ENCODE results near the gene ELF5. TPM values are rescaled to one million over a fixed set of nuclear protein-coding genes. Genes with fewer than 3 reads are reported as not detected.

Gene ELF5
- total and polyA plus RNA-seq, 2 of the 8 experiments (the other 6 are each of a cell fraction or from before 2014, with no cell fraction given) = not detected

- no peaks in the 10 kb centered on the region for H3K4me1 ChIP-seq (replicated peaks in 1 of 4; ENCODE audit: control insufficient read depth in 3 of 4, insufficient read depth in 4 of 4, low read length in 3 of 4)
- H2AK5ac ChIP-seq (ENCODE audit: low read depth, low read length) = no peak overlapping the region
- no peak overlapping the region for H2BK15ac ChIP-seq (ENCODE audit: low read length)
- H3K79me1 ChIP-seq (ENCODE audit: low read depth, low read length) = no peaks in the 10 kb centered on the region
- no peak overlapping the region for H3K23ac ChIP-seq (ENCODE audit: insufficient read length)
- no peaks in the 10 kb centered on the region for H3K9me3 ChIP-seq (ENCODE audit: insufficient read depth in 2 of 2, low read depth in 1 of 2, low read length in 1 of 2)
- H3K56ac ChIP-seq (replicated peaks; ENCODE audit: insufficient read length, low read depth, low read length) = no peak overlapping the region
- DNase-seq (ENCODE audit: low read depth in 1 of 2, low spot score in 2 of 2) (no peak), FAIRE-seq (no peak)
- TF ChIP-seq KDM5A (IDR thresholded peaks at IDR 0.05; ENCODE audit: low read length) (no peak), JUN (IDR thresholded peaks at IDR 0.05; ENCODE audit: low read depth, low read length) (no peak), GABPA (IDR thresholded peaks at IDR 0.05; ENCODE audit: borderline replicate concordance, insufficient read depth, low read length) (no peak), BCL11A (IDR thresholded peaks at IDR 0.05; ENCODE audit: low read depth in 2 of 2, low read length in 2 of 2) (no peak)
- no peaks in the 10 kb centered on the region for H4K20me1 ChIP-seq (replicated peaks in 1 of 2; ENCODE audit: control insufficient read depth in 1 of 2, insufficient read depth in 2 of 2, low read length in 2 of 2)
- no peak overlapping the region for H4K91ac ChIP-seq (replicated peaks; ENCODE audit: insufficient read length, low read length)
- H3K4me2 ChIP-seq (ENCODE audit: insufficient read depth in 1 of 2, low read depth in 2 of 2, low read length in 2 of 2) = no peak overlapping the region
- no peak overlapping the region for H3K4ac ChIP-seq (replicated peaks; ENCODE audit: insufficient read length, low read depth, low read length)
- no peaks in the 10 kb centered on the region for H3K27me3 ChIP-seq (replicated peaks in 1 of 4; ENCODE audit: control insufficient read depth in 3 of 4, extremely low read depth in 1 of 4, insufficient read depth in 3 of 4, low read length in 3 of 4)
- H2BK120ac ChIP-seq (replicated peaks; ENCODE audit: low read depth, low read length) = no peak overlapping the region
- H3K79me2 ChIP-seq (ENCODE audit: control insufficient read depth in 1 of 2, insufficient read depth in 2 of 2, low read length in 2 of 2) = no peaks in the 10 kb centered on the region; a peak in 1 of 4 replicates
- no peak overlapping the region for H3K18ac ChIP-seq (ENCODE audit: extremely low read depth, low read length)
- 89% methylated on average over 1 of the region's 1 CpG; no CpG with 5 or more reads in 1 of the 2 experiments for WGBS, 2 experiments (ENCODE audit: extremely low coverage in 1 of 2, insufficient coverage in 1 of 2, insufficient read length in 1 of 2, insufficient replicate concordance in 2 of 2, low coverage in 1 of 2, low lambda C conversion rate in 2 of 2, missing lambda C conversion rate in 1 of 2)
- H3K4me3 ChIP-seq (ENCODE audit: extremely low read depth in 1 of 4, insufficient read depth in 2 of 4, low read depth in 3 of 4, low read length in 4 of 4) = no peak overlapping the region
- POLR2A ChIA-PET (ENCODE audit: partially characterized antibody) = no interaction called here
- H4K5ac ChIP-seq (ENCODE audit: insufficient read length, low read depth, low read length) = no peak overlapping the region
- H3K23me2 ChIP-seq (ENCODE audit: low read depth, low read length) = no peaks in the 10 kb centered on the region
- CTCF ChIA-PET (ENCODE audit: partially characterized antibody) = interaction anchor here (1.2 to 1.6 kb wide), 3 partner anchors 10 to 38 kb away, joined by 3 to 4 read pairs (median 3); no protein-coding TSS in a partner anchor
- H2BK12ac ChIP-seq (ENCODE audit: low read depth, low read length) = no peak overlapping the region
- no peak overlapping the region for H3K27ac ChIP-seq (ENCODE audit: low read depth, low read length)
- peaks cover 0 to 7% (median 1%) of the 10 kb centered on the region in 4 experiments; a peak in 3 of 8 replicates for H3K36me3 ChIP-seq (ENCODE audit: control insufficient read depth in 2 of 4, insufficient read depth in 4 of 4, low read length in 3 of 4)
- H3K9ac ChIP-seq (replicated peaks in 1 of 4; ENCODE audit: extremely low read depth in 1 of 4, low read depth in 3 of 4, low read length in 3 of 4) = no peak overlapping the region
- H2BK5ac ChIP-seq (ENCODE audit: low read depth, low read length) = no peak overlapping the region
- H4K8ac ChIP-seq (ENCODE audit: extremely low read depth, insufficient read depth, low read length) = no peak overlapping the region
- H3K14ac ChIP-seq (ENCODE audit: insufficient read length) = no peak overlapping the region
- H2AFZ ChIP-seq (ENCODE audit: low read length) = no peak overlapping the region
- H2BK20ac ChIP-seq (ENCODE audit: low read length) = no peak overlapping the region
These were observed 59.1 kb downstream of the ELF5 start for GRCh38 chr11:34454308-34455032.

All from H1 (cell line).